ENCODE measurements around the gene FGF2.
"Not testable (repeated sequence)": the region's sequence is repeated elsewhere in the genome, so short reads cannot be mapped to it uniquely, and the experiment has no call there.

The FGF2 gene

DNA sequence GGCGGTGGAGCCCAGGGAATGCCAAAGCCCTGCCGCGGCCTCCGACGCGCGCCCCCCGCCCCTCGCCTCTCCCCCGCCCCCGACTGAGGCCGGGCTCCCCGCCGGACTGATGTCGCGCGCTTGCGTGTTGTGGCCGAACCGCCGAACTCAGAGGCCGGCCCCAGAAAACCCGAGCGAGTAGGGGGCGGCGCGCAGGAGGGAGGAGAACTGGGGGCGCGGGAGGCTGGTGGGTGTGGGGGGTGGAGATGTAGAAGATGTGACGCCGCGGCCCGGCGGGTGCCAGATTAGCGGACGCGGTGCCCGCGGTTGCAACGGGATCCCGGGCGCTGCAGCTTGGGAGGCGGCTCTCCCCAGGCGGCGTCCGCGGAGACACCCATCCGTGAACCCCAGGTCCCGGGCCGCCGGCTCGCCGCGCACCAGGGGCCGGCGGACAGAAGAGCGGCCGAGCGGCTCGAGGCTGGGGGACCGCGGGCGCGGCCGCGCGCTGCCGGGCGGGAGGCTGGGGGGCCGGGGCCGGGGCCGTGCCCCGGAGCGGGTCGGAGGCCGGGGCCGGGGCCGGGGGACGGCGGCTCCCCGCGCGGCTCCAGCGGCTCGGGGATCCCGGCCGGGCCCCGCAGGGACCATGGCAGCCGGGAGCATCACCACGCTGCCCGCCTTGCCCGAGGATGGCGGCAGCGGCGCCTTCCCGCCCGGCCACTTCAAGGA, at the start of gene FGF2:
Gene FGF2, plus strand, starts transcription at position 279 of the 705 bp plus-strand sequence. Its CDS starts 344 bp downstream, at position 623.
- DNase-seq = peak; percentile 64

DNA sequence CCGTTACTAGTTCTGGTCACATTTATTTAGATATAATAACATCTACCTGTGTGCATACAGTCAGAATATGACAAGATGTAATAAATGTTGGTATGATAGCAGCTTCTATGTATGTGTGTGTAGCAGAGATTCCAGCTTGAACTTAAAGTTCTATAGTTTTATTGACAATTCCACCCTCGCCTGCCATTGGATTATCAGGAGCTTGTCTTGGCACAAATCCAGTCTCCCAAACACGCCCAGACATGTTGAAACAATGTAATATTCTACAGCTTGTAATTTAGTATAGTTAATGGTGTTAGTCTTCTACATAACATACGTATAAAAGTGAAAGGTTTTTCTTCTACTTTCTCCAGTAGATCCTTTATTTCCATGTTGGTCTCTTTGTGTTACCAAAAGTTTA, 49.7 kb upstream of the FGF2 start:
- DNase-seq = no peak
- in situ Hi-C loops (cut with HindIII; ENCODE audit: low pct_ligation_motif_present, low pct_unique_long_range_greater_than_20kb, low sequenced_read_pairs) = no loop called here

More for the DNA sequence above, at the start of gene FGF2:
- in situ Hi-C loops (cut with HindIII; ENCODE audit: low pct_ligation_motif_present, low pct_unique_long_range_greater_than_20kb, low sequenced_read_pairs) = no loop called here

DNA sequence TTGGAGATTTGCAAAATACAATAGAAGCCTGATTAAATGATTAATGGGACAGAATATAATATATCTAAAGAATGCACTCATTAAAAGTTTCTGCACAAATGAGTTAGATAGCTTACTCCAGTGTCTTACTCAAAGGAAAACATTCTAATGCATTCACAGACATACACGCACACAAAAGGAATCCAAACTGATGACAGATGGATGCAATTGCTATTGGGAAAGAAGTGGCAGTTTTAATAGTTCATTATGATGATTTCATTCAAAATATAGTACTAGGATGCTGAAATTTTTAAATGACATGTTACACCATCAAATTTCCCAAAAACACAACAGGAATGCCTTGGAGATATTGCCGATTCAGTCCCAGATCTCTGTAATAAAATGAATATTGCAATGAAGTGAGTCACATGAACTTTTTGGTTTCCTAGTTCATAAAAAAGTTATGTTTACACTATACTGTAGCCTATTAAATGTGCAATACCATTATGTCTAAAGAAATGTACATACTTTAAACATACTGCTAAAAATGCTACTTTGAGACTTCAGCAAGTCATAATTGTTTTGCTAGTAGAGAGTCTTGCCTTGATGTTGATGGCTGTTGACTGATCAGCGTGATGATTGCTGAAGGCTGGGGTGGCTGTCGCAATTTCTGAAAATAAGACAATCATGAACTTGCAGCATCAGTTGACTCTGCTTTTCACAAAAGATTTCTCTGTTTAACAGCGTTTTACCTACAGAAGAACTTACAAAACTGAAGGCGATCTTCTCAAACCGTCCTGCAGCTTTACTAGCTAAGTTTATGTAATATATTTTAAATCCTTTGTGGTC, 48.6 kb upstream of the FGF2 start:
- DNase-seq = no peak
- in situ Hi-C loops (cut with HindIII; ENCODE audit: low pct_ligation_motif_present, low pct_unique_long_range_greater_than_20kb, low sequenced_read_pairs) = no loop called here

DNA sequence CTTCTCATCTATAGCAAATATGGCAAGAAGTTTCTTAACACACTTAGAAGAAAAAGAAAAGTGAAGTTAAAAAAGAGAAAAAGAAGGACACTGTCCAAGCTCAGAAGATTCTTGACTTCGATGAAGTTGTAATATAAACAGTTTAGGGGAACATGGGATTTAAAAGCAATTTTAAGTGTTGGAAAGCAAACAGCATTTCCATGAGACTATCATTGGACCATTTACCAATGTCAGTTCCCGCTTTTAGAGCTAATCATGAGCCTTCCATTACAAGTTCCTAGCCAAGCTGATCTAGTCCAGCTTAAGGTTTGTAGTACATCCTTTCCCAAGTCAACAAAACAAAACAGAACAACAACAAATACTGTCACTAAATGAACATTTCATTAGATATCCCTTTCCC, 45.1 kb upstream of the FGF2 start:
- DNase-seq = no peak
- in situ Hi-C loops (cut with HindIII; ENCODE audit: low pct_ligation_motif_present, low pct_unique_long_range_greater_than_20kb, low sequenced_read_pairs) = no loop called here

DNA sequence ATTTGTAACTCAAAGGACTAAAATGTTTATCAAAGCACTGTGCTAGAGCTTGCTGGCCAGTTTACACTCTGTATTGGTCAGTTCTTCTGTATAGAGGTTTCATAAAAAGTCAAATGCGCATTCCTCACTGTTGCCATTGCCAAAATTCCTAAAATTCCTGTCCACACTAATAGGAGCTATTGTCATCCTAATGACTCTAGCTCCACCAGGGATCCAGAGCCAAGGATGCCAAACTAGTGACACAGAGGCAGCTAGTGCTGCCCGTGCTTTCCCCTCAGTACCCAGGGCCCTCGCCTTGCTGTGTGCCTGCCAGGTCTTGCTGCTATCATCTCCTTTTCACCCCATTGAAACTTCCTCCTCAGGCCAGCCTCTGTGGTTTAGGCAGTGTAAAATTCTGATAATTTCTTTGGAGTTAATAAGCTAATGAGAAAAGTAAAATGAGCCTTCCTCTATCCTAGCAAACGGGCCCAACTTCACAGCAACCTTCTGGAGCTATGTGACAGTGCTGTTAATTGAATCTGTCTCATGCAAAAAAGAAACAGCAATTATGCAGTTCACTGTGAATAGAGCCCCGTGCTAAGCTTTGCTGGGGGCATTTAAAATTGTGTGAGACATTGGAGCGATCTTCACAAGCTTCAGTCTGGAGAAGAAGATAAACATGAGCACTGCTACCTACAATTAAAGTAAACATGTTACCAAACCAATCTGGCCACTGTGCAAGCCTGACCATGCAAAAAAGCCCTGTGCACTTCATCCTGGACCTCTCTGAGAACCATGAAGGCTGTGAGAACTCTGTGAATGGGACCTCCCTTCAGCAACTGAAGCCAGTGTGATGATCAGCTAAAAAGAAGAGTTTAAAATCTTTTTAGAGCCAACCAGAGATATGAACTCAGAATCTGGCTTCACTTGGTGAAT, 43.1 kb upstream of the FGF2 start:
- in situ Hi-C loops (cut with HindIII; ENCODE audit: low pct_ligation_motif_present, low pct_unique_long_range_greater_than_20kb, low sequenced_read_pairs) = no loop called here
- DNase-seq = peak; percentile 96

DNA sequence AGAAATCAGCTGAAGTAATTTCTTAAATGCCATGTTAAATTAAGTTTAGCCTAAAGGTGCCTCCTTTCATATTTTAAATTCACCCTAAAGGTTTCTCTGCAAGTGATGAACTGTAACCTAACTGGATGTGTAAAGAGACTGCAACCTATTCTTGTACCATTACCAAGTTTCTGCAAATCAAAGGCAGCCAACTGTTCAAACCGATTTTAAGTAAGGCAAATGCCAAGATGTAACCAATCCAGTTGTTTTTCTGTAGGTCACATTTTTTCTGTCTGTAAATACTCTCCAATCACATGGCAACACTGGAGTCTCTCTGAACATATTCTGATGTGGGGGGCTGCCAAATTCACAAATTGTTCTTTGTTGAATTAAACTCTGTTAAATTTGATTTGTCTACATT, 42.4 kb upstream of the FGF2 start:
- in situ Hi-C loops (cut with HindIII; ENCODE audit: low pct_ligation_motif_present, low pct_unique_long_range_greater_than_20kb, low sequenced_read_pairs) = no loop called here
- no peak for DNase-seq

DNA sequence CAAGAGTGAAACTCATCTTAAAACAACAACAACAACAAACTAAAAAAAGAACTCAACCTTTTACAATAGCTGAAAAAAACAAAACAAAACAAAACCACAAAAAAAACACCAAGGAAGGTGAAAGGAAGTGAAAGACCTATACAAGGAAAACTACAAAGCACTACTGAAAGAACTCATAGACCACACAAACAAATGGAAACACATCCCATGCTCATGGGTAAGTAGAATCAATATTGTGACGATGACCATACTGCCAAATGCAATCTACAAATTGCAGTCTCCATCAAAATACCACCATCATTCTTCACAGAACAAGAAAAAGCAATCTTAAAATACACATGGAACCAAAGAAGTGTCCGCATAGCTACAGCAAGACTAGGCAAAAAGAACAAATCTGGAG, 41.5 kb upstream of the FGF2 start:
- DNase-seq = no peak
- in situ Hi-C loops (cut with HindIII; ENCODE audit: low pct_ligation_motif_present, low pct_unique_long_range_greater_than_20kb, low sequenced_read_pairs) = no loop called here

DNA sequence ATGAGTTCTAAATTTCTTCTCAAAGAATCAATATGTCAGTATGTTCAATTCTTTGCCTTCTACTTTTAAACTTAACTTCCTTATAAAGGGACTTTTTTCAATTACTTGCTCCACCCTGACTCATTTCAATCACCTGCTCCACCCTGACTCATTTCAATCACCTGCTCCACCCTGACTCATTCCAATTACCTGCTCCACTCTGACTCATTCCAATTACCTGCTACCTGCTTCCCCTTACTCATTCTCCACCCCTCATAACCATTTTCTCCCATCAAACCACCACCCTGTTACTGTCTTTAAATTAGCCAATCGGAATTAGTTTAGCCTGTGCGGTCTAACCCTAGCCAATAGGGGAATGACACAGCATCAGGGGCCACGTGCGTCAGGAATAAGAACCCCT, 40.3 kb upstream of the FGF2 start:
- DNase-seq; in situ Hi-C loops (cut with HindIII; ENCODE audit: low pct_ligation_motif_present, low pct_unique_long_range_greater_than_20kb, low sequenced_read_pairs): not testable (repeated sequence)

DNA sequence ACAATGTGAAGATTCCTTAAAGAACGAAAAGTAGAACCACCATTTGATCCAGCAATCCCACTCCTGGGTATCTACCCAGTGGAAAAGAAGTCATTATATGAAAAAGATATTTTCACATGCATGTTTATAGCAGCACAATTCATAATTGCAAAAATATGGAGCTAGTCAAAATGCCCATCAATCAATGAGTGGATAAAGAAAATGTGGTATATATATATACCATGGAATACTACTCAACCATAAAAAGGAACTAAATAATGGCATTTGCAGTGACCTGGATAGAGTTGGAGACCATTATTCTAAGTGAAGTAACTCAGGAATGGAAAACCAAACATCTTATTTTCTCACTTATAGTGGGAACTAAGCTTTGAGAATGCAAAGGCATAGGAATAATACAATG, 39.7 kb upstream of the FGF2 start:
- in situ Hi-C loops (cut with HindIII; ENCODE audit: low pct_ligation_motif_present, low pct_unique_long_range_greater_than_20kb, low sequenced_read_pairs) = not testable (repeated sequence)

DNA sequence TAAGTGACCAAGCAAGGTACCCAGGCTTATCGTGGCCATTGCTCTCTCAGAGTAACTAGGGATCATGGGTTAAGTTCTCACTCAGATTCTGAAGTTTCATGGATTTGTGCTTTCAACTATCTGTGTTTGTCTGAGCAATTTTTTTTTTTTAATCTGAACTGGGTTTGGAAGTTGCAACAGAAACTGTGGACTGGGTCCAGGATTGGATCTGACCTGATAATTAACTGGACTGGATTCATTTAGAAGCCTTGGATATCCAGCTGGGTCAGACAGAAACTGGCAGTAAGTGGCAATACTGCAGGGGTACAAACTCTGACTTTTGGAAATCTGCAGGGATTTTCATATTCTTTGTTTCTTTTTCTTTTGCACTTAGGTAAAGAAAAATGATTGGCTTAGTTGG, 38.7 kb upstream of the FGF2 start:
- DNase-seq = no peak
- in situ Hi-C loops (cut with HindIII; ENCODE audit: low pct_ligation_motif_present, low pct_unique_long_range_greater_than_20kb, low sequenced_read_pairs) = no loop called here

More for the DNA sequence above, 39.7 kb upstream of the FGF2 start:
- DNase-seq = not testable (repeated sequence)

DNA sequence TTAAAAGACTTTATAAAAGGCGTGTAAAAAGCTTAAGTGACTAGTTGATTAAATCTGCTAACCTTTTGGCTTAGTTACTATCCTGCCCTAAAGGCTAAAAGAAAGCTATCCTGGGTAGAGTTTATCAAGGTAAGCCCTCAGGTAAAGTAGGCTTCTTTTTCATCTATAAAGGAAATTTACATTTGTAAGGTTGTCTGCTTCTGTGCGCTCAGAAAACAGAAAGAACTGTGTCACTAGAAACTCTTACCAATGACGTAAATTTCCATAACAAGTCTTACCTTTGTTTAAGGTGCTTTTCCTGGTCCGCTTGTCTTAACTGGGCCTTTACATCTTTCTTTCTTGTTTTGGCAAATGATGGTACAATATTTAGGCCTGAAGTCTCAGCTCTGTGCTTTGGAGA, 37.7 kb upstream of the FGF2 start:
- in situ Hi-C loops (cut with HindIII; ENCODE audit: low pct_ligation_motif_present, low pct_unique_long_range_greater_than_20kb, low sequenced_read_pairs) = no loop called here

DNA sequence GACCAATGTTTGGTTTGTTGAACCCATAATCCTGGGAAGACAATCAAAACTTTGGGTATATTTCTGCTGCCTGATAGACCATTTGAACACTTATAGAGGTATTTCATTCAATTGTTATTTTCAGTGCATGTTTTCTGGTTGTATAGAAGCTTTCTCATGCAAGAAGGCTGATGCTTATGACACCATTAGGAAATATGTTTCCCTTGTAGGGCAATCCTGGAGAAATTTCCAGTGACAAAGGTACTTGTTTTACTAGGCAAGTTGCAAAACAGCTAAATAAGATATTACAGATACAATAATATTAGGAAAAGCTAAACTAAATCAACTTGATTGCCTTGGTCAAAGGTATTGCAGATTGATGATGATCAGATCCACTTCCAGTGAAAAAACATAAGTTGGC, 32.8 kb upstream of the FGF2 start:
- no peak for DNase-seq
- in situ Hi-C loops (cut with HindIII; ENCODE audit: low pct_ligation_motif_present, low pct_unique_long_range_greater_than_20kb, low sequenced_read_pairs) = no loop called here

More for the DNA sequence above, 37.7 kb upstream of the FGF2 start:
- no peak for DNase-seq

DNA sequence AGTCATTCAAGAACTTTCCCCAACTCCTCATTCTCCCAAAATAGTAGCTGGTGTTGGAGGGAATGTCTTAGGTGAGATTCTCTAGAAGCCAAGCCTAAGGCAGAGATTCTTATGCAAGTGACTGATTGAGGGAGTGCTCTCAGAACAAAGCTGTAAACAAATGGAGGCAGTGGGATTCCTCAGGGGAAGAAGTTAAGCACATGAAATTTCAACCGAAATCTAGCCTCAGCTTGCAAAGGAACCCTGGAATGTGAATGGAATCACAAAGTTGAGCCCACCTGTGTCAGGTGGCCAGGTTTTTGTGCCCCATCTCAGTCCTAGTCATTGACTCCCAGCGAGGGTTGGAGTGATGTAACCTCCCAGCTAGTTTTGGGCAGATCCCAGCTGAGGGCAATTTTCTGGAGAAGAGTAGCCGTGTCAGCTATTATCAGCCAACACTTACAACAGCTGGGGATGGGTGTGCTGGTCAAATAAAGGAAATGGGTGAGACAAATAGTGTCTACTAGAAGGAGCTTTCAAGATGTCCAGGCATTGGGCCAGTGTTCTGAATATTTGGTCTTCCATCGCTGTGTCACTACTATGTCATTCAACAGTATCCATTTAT, 29.7 kb upstream of the FGF2 start:
- in situ Hi-C loops (cut with HindIII; ENCODE audit: low pct_ligation_motif_present, low pct_unique_long_range_greater_than_20kb, low sequenced_read_pairs) = no loop called here
- no peak for DNase-seq

DNA sequence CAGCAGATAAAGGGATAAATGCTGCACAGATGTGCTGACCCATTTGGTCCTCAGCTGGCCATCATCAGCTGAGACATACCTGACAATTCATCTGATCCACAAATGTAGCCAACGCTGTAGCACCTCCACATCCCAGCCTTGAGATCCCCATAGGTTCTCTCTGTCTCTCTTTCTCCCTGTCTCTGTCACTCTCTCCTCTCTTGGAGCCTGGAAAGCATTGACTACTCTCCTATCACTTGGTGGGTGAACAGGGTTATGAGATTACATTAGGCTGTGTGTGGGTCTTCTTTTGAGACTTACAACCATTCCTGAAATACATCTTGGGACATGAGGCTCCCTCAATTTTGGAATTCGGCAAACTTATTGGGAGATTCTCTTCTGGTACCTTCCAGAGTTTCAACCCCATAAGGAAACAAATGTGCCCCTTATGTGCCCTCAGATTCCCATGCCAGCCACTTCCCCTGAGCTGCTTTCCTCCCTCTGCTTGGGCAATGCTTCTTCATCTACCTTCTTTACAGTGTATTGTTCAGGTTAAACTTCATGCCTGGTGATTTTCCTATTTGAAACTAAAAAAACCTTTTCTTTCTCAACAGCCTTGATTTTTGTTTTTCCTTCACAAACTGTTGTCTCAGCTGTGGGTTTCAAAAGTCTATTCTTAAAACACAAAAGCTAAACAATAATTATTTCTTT, 29.1 kb upstream of the FGF2 start:
- DNase-seq = no peak
- in situ Hi-C loops (cut with HindIII; ENCODE audit: low pct_ligation_motif_present, low pct_unique_long_range_greater_than_20kb, low sequenced_read_pairs) = no loop called here

DNA sequence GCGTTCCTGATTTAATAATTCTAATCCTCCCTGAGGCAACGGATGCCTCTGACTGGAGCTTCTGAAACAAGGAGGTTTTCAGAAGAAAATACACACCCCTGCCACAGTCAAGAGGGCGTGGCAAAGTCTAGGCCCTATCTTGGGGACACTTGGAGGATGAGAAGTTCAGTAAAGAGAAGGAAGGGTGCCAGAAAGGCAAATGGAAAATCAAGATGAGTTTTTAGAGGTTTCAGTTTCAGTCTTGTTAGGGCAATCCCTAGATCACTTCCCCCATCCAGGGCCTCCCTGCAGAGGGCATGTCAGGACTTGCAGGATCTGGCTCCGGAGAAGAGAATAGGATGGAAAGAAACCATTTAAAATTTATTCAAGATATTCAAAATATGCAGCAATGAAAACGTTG, 28.5 kb upstream of the FGF2 start:
- in situ Hi-C loops (cut with HindIII; ENCODE audit: low pct_ligation_motif_present, low pct_unique_long_range_greater_than_20kb, low sequenced_read_pairs) = no loop called here
- DNase-seq = peak; percentile 90

DNA sequence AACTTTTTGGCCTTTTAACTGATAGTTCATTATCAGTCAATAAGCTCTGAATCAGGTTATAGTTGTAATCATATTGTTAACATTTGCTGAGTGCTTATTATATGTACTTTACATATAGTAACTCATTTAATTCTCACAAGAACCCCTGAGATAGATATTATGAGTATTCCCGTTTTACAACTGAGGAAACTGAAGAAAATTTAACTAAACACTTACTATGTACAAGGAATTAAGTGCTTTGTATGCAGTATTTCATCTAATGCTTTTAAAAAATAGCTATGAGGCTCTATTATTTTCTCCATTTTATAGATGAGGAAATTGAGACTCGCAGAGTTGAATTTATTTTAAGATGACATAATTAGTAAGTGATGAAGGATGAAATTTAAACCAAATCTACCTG, 27.7 kb upstream of the FGF2 start:
- in situ Hi-C loops (cut with HindIII; ENCODE audit: low pct_ligation_motif_present, low pct_unique_long_range_greater_than_20kb, low sequenced_read_pairs) = no loop called here
- no peak for DNase-seq

DNA sequence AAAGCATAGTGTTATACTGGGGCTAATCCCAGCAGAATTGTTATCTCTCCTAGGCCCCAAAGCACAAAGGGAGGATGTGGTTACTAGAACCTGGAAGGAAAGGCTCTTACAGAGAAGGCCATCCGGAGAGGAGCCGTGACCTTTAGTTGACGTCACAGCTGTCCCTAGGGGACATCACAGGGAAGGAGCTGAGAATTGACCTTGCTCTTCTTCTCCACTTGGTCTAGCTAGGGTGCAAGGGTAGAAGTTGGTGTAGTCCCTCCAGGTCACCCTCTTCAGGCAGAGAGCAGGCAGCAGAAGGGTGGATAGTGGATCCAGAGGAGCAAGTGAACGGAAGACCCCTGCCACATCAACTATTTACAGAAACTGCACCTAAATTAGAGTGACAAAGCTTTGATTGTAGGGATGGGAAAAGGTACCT, 22.8 kb upstream of the FGF2 start:
- no peak for DNase-seq
- in situ Hi-C loops (cut with HindIII; ENCODE audit: low pct_ligation_motif_present, low pct_unique_long_range_greater_than_20kb, low sequenced_read_pairs) = no loop called here

Data from ACHN (cell line).